Prostate gland (tissue), 2 donors: ENCODE results near the gene C14orf132.

Experiments
- POLR2A ChIP-seq: fragments of 450-650 bp; IDR thresholded peaks from one replicate; pipeline ENCODE4 v1.6.1; 2016; ENCODE audit warnings: antibody characterized with exemption, mild to moderate bottlenecking
- POLR2AphosphoS5 ChIP-seq: sonication (generic); formaldehyde crosslinking; IDR thresholded peaks from one replicate; pipeline ENCODE4 v1.6.1; 2017; ENCODE audit warnings: antibody characterized with exemption
- TF ChIP-seq, protein P1 (sequence below), 4 experiments: fragments of 200-600 bp in 2 of 4; fragments of 450-650 bp in 2 of 4; sonication (generic) in 2 of 4; IDR thresholded peaks; 1 replicate in 3 of 4; 2 replicates in 1 of 4; pipeline ENCODE4 v1.5.1; 2016 to 2019; ENCODE audit warnings: antibody characterized with exemption in 4 of 4, mild to moderate bottlenecking in 2 of 4, moderate library complexity in 2 of 4

DNA sequence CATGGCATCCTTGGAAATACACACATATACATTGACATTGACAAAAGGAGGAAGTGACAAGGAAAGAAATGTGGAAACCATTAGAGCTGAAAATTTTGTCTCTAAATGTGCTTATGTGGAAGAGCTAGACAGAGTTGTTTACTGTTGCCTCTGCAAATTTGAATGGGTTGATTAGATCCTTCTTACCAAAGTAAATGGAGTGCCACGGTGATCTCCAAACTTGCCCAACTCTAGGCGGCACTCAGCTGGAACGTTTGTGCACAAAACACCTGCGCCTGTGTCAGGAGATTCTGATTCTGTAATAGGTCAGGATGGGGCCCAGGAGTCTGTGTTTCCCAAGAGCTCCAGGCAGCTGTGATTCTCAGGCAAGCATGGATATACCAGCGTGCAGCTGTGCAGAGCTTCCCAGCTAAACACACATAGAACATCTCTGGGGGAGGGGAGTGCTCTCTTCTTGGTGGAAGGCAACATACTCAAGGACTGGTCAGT lies 87.7 kb downstream of the C14orf132 start:
- TF ChIP-seq, protein P1, sequence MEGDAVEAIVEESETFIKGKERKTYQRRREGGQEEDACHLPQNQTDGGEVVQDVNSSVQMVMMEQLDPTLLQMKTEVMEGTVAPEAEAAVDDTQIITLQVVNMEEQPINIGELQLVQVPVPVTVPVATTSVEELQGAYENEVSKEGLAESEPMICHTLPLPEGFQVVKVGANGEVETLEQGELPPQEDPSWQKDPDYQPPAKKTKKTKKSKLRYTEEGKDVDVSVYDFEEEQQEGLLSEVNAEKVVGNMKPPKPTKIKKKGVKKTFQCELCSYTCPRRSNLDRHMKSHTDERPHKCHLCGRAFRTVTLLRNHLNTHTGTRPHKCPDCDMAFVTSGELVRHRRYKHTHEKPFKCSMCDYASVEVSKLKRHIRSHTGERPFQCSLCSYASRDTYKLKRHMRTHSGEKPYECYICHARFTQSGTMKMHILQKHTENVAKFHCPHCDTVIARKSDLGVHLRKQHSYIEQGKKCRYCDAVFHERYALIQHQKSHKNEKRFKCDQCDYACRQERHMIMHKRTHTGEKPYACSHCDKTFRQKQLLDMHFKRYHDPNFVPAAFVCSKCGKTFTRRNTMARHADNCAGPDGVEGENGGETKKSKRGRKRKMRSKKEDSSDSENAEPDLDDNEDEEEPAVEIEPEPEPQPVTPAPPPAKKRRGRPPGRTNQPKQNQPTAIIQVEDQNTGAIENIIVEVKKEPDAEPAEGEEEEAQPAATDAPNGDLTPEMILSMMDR (IDR thresholded peaks at IDR 0.05): no peak
- no peak for TF ChIP-seq POLR2AphosphoS5
- TF ChIP-seq POLR2A: no peak
